Aorta (tissue), 5 donors: ENCODE results near the gene SNPH. TPM values are rescaled to one million over a fixed set of nuclear protein-coding genes. Genes with fewer than 3 reads are reported as not detected.

Source experiments
- ATAC-seq: fragments of 200-7000 bp; cut with Tn5 transposase; one replicate; pipeline ENCODE4 v1.9.1; 2022; ENCODE audit warnings: moderate library complexity; ENCODE audit not compliant: low FRiP score
- DNase-seq, 2 donors: peaks; one replicate each; pipeline ENCODE4 v3.0.0-alpha.2; 2020
- H3K27ac ChIP-seq, 2 donors: one replicate each; pipeline ENCODE4 v1.5.1; 2013; ENCODE audit warnings: low read length in 2 of 2, mild to moderate bottlenecking in 2 of 2, moderate library complexity in 2 of 2, control low read depth in 1 of 2, inconsistent platforms in 1 of 2, low read depth in 1 of 2
- H3K27me3 ChIP-seq, 2 donors: one replicate each; pipeline ENCODE4 v1.6.1; 2013; ENCODE audit warnings: control low read depth in 1 of 2, low read length in 1 of 2, mild to moderate bottlenecking in 1 of 2, moderate library complexity in 1 of 2; ENCODE audit not compliant: insufficient read depth in 2 of 2, control insufficient read depth in 1 of 2
- H3K36me3 ChIP-seq, 2 donors: one replicate each; pipeline ENCODE4 v1.6.1; 2013; ENCODE audit warnings: control low read depth in 1 of 2, low read length in 1 of 2, mild to moderate bottlenecking in 1 of 2; ENCODE audit not compliant: insufficient read depth in 2 of 2, control insufficient read depth in 1 of 2
- H3K4me1 ChIP-seq, 2 donors: one replicate each; pipeline ENCODE4 v1.6.1; 2013; ENCODE audit warnings: low read length in 2 of 2, control low read depth in 1 of 2, mild to moderate bottlenecking in 1 of 2, moderate library complexity in 1 of 2; ENCODE audit not compliant: insufficient read depth in 2 of 2, control insufficient read depth in 1 of 2
- H3K4me3 ChIP-seq, 2 donors: one replicate each; pipeline ENCODE4 v1.5.1; 2013; ENCODE audit warnings: low read length in 2 of 2, control low read depth in 1 of 2, mild to moderate bottlenecking in 1 of 2
- H3K9me3 ChIP-seq: one replicate; pipeline ENCODE4 v1.6.1; 2013; ENCODE audit warnings: mild to moderate bottlenecking, low read length; ENCODE audit not compliant: control insufficient read depth
- WGBS, 2 donors: extraction: QIAGEN DNeasy Blood & Tissue Kit; methylation state at CpG; one replicate each; pipeline ENCODE4 v1.1.7; 2013; 5-methylcytosine and 5-hydroxymethylcytosine counted together
- intact Hi-C, 2 donors: fragments of 100-400 bp; cut with DNase I; formaldehyde crosslinking; loops; one replicate each; pipeline versions ENCODE4 v1.14.2 to v1.15.0; 2022
- polyA plus RNA-seq, 2 donors: library from polyadenylated mRNA; stranded (reverse); fragments of 200-250 nt; gene quantifications; one replicate each; pipeline ENCODE4 v1.2.3, GENCODE V29; 2013
- total RNA-seq, 2 donors: library from RNA; stranded (reverse); fragmentation: NEBNext Ultra II Directional; extraction: Animal tissue kit (Norgen Biotek cat#: 25700); gene quantifications; one replicate each; pipeline ENCODE4 v1.2.1, GENCODE V29; 2021
- donor health status: healthy with polysubstance abuse.
- donor health status: Bipolar disorder and iron deficiency.
- donor health status: DM: no; HTN: no; CAD: no.
- donor health status: DM: no; HTN: no; CAD: no.
- donor health status: DM: yes; HTN: yes; CAD: no.

SNPH gene
- total and polyA plus RNA-seq, 4 donors = 1.3 to 6.8 (median 5.5) TPM

DNA sequence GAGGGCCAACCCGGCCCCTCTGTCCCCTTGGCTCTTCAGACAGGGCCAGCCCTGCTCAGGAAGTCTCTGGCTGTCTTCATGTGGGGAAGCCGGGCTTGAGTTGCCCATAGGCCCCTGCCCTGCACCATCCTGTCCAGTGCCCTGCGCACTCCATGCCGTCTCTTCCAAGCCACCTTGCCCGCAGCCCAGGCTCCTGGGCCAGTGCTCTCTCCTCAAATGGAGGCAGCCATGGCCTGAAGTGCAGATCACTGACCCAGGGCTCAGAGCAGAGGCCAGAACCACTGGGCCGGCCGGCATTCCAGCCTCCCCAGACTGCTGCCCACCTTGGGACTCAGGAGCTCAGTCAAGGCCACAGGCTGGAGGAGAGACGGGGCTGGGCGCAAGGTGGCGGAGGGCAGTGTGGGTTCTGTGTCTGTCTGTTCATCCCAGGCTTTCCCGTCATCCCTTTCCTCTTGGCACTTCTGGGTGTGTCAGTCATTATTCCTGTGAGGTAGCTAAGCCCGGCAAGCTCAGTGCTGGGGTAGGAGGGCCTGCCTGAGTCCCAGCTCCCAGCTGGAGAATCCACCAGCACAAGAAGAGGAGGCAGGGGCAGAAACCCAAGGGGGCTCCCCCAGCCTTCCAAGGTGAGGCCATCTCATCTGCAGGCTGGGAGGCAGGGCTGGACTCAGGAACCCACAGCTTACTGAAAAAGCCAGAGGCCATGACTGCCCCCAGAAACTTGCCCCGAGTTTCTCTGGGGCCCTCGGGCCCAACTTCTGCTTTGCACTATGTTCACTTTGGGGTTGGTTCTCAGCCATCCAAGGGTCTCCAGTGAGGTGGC lies 40.4 kb downstream of the SNPH start:
- Histone ChIP-seq H3K9me3 (no peaks in the 10 kb centered on the region), H3K27me3 (no peaks in the 10 kb centered on the region), H3K4me1 (no peaks in the 10 kb centered on the region), H3K27ac (no peak overlapping the region), H3K4me3 (no peak overlapping the region), H3K36me3 (peaks cover 0 to 4% of the 10 kb centered on the region in 2 donors)
- no peak for ATAC-seq
- intact Hi-C loops = no loop called here
- DNase-seq = peak in 1 of 2 donors; percentile 72
- WGBS, 2 donors = 80 to 86% methylated on average over 14 of the region's 14 CpGs

DNA sequence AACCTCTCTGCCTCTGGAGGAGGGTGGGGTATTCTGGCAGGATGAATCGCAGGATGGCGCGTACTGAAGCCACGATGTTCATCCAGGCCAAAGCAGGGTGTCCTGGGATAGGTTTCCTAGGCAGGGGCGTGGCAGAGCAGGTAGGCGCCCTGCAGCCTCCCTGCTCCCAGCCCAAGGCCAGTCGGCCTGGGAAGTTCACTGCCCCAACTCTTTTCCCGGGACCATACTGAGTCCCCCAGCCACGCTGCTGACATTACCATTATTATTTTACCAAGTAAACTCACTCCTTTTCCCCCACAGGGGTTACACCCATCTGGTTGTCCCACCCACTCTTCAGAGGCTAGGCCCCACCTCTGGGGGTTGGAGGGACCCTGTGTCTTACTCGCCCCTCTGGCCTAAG lies 41.1 kb downstream of the SNPH start:
- WGBS, 2 donors = 91% methylated on average over 10 of the region's 10 CpGs

DNA sequence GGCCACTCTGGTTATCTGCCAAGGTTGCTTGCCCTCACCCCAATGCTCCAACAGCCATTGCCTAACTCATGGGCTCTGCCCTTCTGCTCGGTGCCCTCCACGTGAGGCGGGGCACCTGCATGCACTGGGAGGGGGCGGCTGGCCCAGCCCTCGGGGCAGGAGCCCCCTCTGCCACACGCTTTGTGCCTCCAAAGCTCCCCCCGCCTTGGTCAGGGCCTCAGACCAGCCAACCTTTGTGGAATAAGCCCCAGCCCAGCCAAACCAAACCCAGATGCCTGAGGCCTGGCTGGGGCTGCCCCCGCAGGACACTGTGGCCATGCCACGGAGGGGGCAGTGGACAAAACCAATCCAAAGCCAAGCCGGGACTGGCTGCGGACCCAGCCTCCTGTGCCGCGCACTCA lies 41.5 kb downstream of the SNPH start:
- DNase-seq = peak in 1 of 2 donors; percentile 61
- Histone ChIP-seq H3K27ac (no peak overlapping the region), H3K4me3 (no peak overlapping the region), H3K36me3 (peaks cover 0 to 4% of the 10 kb centered on the region in 2 donors), H3K4me1 (no peaks in the 10 kb centered on the region), H3K9me3 (no peaks in the 10 kb centered on the region), H3K27me3 (no peaks in the 10 kb centered on the region)
- 87% methylated on average over 13 of the region's 13 CpGs for WGBS, 2 donors
- intact Hi-C loops = no loop called here
- ATAC-seq = no peak

More for the DNA sequence above, 41.1 kb downstream of the SNPH start:
- peaks cover 0 to 4% of the 10 kb centered on the region in 2 donors for H3K36me3 ChIP-seq
- DNase-seq (peak in 1 of 2 donors; percentile 53), ATAC-seq (no peak)
- intact Hi-C loops = no loop called here
- H3K27ac ChIP-seq = no peak overlapping the region
- no peaks in the 10 kb centered on the region for H3K27me3 ChIP-seq
- no peak overlapping the region for H3K4me3 ChIP-seq
- no peaks in the 10 kb centered on the region for H3K9me3 ChIP-seq
- no peaks in the 10 kb centered on the region for H3K4me1 ChIP-seq

DNA sequence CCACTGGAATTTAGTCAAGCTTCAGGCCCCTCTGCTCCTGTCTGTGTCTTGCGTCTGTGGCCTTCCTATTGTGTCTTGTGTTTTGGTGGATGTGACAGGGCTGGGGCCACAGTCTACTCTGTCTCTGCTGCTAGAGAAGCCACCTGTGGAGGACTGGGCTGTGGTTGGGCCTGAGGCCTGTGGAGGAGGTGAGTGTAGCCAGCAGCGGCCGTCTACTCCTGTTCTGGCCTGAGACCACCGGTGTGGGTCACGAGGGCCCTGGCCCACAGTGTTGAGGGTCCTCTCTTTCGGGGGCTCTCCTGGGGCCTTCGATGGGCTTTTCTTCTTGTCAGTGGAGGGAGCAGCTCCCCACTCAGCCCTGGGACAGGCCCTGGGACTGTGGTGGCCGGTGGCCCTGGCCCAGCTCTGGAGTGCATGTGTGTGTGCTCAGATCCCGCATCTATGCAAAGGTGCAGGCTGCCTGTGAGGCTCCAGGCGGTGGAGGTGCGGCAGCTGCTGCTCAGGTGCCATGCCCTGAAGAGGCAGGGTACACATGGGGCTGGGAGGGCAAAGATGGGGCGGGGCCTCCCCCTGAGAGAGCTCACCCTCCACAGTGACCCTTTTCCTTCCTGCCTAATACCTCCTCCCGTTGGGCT lies 42.1 kb downstream of the SNPH start:
- Histone ChIP-seq H3K4me3 (no peak overlapping the region), H3K36me3 (peaks cover 0 to 4% of the 10 kb centered on the region in 2 donors), H3K4me1 (no peaks in the 10 kb centered on the region), H3K27me3 (no peaks in the 10 kb centered on the region), H3K27ac (no peak overlapping the region), H3K9me3 (no peaks in the 10 kb centered on the region)
- DNase-seq = peak in 1 of 2 donors; percentile 73
- intact Hi-C loops = no loop called here
- ATAC-seq = no peak
- WGBS, 2 donors = 84 to 87% methylated on average over 12 to 13 of the region's 13 CpGs

DNA sequence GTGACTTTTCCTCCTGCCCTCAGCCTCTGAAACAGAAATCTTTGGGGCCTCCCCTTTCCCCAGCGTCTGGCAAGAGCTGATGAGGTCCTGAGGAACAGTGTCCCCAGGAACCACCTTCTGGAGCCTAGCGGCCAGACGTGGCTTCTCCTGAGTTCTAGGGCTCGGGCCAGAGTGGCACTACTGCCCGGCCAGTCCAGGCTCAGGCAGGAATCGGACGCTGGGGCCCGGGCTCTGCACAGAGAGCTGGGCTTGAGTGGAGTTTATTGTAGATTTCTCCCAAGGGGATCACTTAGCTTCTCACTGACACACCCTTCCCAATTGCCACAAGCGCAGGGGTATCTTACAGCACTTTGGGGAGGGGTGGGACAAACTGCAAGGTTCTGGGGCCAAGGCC lies 42.6 kb downstream of the SNPH start:
- intact Hi-C loops = no loop called here
- no peak overlapping the region for H3K4me3 ChIP-seq
- WGBS, 2 donors = 81 to 82% methylated on average over 9 of the region's 9 CpGs
- no peak for ATAC-seq
- H3K9me3 ChIP-seq = no peaks in the 10 kb centered on the region
- DNase-seq = peak in 1 of 2 donors; percentile 56
- no peaks in the 10 kb centered on the region for H3K27me3 ChIP-seq
- peaks cover 0 to 4% of the 10 kb centered on the region in 2 donors for H3K36me3 ChIP-seq
- no peaks in the 10 kb centered on the region for H3K4me1 ChIP-seq
- H3K27ac ChIP-seq = no peak overlapping the region

DNA sequence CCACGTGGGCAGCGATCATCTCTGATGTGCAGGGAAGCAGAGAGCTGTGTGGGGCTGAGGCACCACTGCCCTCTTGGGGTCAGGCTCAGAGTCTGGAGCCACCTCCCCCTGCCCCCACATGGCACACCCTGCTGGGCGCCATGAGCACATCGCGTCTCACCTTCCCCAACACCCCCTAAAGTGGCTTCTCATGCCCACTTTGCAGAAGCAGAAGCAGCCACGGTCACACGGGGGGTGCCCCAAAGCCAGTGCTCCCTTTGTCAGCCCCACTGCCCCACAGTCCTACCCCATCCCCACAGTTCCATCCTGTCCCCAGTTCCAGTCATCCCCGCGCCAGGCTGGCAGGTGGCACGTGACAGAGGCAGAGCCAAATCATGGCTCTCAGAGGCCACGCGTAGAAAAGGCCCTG lies 43.3 kb downstream of the SNPH start:
- no peak overlapping the region for H3K4me3 ChIP-seq
- no peak for ATAC-seq
- H3K9me3 ChIP-seq = no peaks in the 10 kb centered on the region
- DNase-seq = peak in 1 of 2 donors; percentile 74
- intact Hi-C loops = no loop called here
- H3K4me1 ChIP-seq = no peaks in the 10 kb centered on the region
- peaks cover 0 to 4% of the 10 kb centered on the region in 2 donors for H3K36me3 ChIP-seq
- H3K27ac ChIP-seq = no peak overlapping the region
- no peaks in the 10 kb centered on the region for H3K27me3 ChIP-seq
- 72 to 82% methylated on average over 12 of the region's 12 CpGs for WGBS, 2 donors

DNA sequence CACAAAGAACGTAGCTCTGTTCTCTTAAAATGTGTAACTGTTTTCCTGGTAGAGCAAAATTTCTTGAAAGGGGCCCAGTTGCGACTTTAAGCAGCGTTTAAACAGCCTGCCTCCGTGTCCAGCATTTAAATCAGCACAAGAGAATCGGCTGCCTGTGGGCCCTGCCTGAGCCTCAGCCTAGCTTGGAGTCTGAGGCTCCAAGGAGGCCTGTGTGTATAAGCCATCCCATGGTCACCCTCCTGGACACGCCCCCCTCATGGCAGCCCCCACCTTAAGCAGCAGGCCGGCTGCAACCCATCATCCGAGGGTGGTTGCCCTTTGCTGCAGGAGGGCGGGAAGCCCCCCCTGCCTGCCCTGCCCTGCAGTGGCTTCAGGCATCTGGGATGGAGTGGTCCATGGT lies 44.0 kb downstream of the SNPH start:
- H3K4me3 ChIP-seq = no peak overlapping the region
- no peaks in the 10 kb centered on the region for H3K9me3 ChIP-seq
- H3K36me3 ChIP-seq = peaks cover 0 to 3% of the 10 kb centered on the region in 2 donors
- intact Hi-C loops = no loop called here
- H3K4me1 ChIP-seq = no peaks in the 10 kb centered on the region
- no peaks in the 10 kb centered on the region for H3K27me3 ChIP-seq
- H3K27ac ChIP-seq = no peak overlapping the region
- DNase-seq (peak in 1 of 2 donors; percentile 33), ATAC-seq (no peak)
- WGBS, 2 donors = 53 to 56% methylated on average over 9 of the region's 9 CpGs

DNA sequence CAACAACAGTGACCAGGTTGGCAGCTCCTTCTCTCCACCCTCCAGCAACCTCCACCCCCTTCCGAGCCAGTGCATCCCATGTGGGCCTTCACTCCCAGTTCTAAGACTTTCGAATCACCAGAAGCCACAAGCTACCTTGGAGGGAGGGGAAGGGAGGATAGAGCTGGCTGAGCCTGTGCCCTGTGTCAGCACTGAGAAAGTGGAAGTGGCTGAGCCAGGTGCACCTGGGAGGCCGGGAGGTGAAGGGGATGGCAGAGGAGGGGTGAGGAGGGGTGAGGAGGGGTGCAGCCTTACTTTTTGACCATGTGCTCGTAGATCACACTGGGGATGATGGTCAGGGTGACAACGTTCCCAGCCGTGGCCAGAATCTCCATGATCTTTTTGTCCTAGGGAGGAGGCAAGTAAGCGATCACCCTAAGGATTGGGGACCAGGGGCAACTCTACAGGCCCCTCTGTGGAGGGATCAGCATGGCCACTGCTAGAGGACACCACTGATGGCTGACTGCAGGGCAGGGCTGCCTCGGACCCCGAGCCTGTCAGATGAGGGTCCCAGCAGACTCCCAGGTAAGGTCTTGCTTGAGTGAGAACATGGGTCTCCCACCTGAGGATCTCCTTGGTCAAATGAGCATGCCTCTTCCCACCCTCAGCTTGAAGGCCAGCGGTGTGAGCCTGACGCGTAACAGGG lies 44.6 kb downstream of the SNPH start:
- Histone ChIP-seq H3K9me3 (no peaks in the 10 kb centered on the region), H3K27ac (no peak overlapping the region), H3K27me3 (no peaks in the 10 kb centered on the region), H3K36me3 (no peaks in the 10 kb centered on the region), H3K4me1 (no peaks in the 10 kb centered on the region), H3K4me3 (no peak overlapping the region)
- ATAC-seq (no peak), DNase-seq (peak in 1 of 2 donors; percentile 39)
- WGBS, 2 donors = 80 to 83% methylated on average over 12 of the region's 12 CpGs
- intact Hi-C loops = no loop called here
